DND-41 (cell line): ENCODE results near the gene MAP2K3.

Experiments
- ATAC-seq: fragments of 200-7000 bp; cut with Tn5 transposase; 3 replicates; pipeline ENCODE4 v1.9.1; 2021; ENCODE audit warnings: low read depth; ENCODE audit not compliant: insufficient read depth
- DNase-seq: peaks from one replicate; pipeline ENCODE4 v3.0.0-alpha.2; 2020
- H2AFZ ChIP-seq: 2 replicates; pipeline ENCODE4 v1.6.0; 2012; ENCODE audit warnings: low read depth, low read length
- H3K27ac ChIP-seq: 2 replicates; pipeline ENCODE4 v1.5.1; 2012; ENCODE audit warnings: low read length, inconsistent platforms
- H3K27me3 ChIP-seq: fragments of 200-600 bp; sonication (generic); 2 replicates; pipeline ENCODE4 v1.6.0; 2012; ENCODE audit warnings: low read length, mild to moderate bottlenecking, inconsistent platforms; ENCODE audit not compliant: insufficient read depth, poor library complexity
- H3K36me3 ChIP-seq: 2 replicates; pipeline ENCODE4 v1.5.1; 2012; ENCODE audit warnings: low read length, inconsistent platforms; ENCODE audit not compliant: insufficient read depth
- H3K4me1 ChIP-seq: 2 replicates; pipeline ENCODE4 v1.5.1; 2012; ENCODE audit warnings: mild to moderate bottlenecking, low read length; ENCODE audit not compliant: insufficient read depth
- H3K4me2 ChIP-seq: 2 replicates; pipeline ENCODE4 v1.6.0; 2012; ENCODE audit warnings: mild to moderate bottlenecking, moderate library complexity, low read length, inconsistent platforms; ENCODE audit not compliant: insufficient read depth
- H3K4me3 ChIP-seq, 2 experiments: fragments of 200-600 bp in 1 of 2; shearing (Covaris generic) in 1 of 2; 2 replicates each; pipeline ENCODE4 v1.5.1; 2012 to 2016; ENCODE audit warnings: inconsistent platforms in 2 of 2, low read length in 2 of 2, mild to moderate bottlenecking in 2 of 2, low read depth in 1 of 2, moderate library complexity in 1 of 2
- H3K79me2 ChIP-seq: 2 replicates; pipeline ENCODE4 v1.6.0; 2012; ENCODE audit warnings: low read length, inconsistent platforms; ENCODE audit not compliant: insufficient read depth
- H3K9ac ChIP-seq: 2 replicates; pipeline ENCODE4 v1.6.0; 2012; ENCODE audit warnings: low read depth, mild to moderate bottlenecking, inconsistent platforms, low read length, moderate library complexity
- H3K9me3 ChIP-seq: 2 replicates; pipeline ENCODE4 v1.5.1; 2012; ENCODE audit warnings: low read length, moderate library complexity, mild to moderate bottlenecking, inconsistent platforms; ENCODE audit not compliant: insufficient read depth, severe bottlenecking
- H4K20me1 ChIP-seq: 2 replicates; pipeline ENCODE4 v1.6.0; 2012; ENCODE audit warnings: low read length; ENCODE audit not compliant: insufficient read depth
- EZH2 ChIP-seq: IDR thresholded peaks from 3 replicates; pipeline ENCODE4 v1.6.1; 2012; ENCODE audit warnings: borderline replicate concordance, low read depth, mild to moderate bottlenecking, moderate library complexity, low read length, inconsistent platforms; ENCODE audit not compliant: severe bottlenecking
- TF ChIP-seq, protein P1 (sequence below): IDR thresholded peaks from 2 replicates; pipeline ENCODE4 v1.5.1; 2012; ENCODE audit warnings: borderline replicate concordance, low read length, moderate library complexity, mild to moderate bottlenecking; ENCODE audit not compliant: poor library complexity, severe bottlenecking; ENCODE audit errors: extremely low read depth

The MAP2K3 gene

DNA sequence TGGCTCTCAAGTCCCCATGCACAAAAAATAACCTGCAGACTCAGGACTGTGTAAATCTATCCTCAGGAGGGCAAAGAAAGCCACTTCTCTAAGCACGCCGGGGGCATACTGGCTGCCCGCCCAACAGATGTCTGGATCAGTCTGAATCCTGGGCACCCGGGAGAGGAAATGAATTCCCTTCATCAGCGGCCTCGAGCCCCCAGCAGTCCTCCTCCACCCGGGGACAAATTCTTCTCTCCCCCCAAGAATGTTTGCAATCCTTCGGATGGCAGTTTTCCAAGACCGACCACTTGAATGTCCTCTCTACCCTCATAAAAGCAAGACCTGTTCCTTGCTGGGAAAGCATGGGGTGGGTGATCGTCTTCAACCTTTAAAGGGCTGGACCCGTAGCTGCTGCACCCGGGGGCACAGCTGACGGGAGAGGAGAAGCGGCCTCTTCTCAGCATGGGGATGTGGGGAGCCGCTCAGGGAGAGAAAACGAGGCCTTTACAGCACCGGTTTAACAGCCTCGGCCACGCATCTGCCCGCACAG lies 9.4 kb upstream of the MAP2K3 start:
- H3K79me2 ChIP-seq: no peaks in the 10 kb centered on the region
- no peaks in the 10 kb centered on the region for H3K27me3 ChIP-seq
- H3K4me3 ChIP-seq: peak overlapping the region; percentile 63 to 90; a peak in 3 of 4 replicates
- peak overlapping the region; percentile 82 for H3K27ac ChIP-seq
- no peaks in the 10 kb centered on the region for H3K36me3 ChIP-seq
- no peaks in the 10 kb centered on the region for H4K20me1 ChIP-seq
- H3K9ac ChIP-seq: peak overlapping the region; percentile 92
- H3K9me3 ChIP-seq: no peaks in the 10 kb centered on the region
- peak overlapping the region; percentile 99 for H3K4me2 ChIP-seq
- peaks cover 28% of the 10 kb centered on the region for H3K4me1 ChIP-seq
- TF ChIP-seq, protein P1, sequence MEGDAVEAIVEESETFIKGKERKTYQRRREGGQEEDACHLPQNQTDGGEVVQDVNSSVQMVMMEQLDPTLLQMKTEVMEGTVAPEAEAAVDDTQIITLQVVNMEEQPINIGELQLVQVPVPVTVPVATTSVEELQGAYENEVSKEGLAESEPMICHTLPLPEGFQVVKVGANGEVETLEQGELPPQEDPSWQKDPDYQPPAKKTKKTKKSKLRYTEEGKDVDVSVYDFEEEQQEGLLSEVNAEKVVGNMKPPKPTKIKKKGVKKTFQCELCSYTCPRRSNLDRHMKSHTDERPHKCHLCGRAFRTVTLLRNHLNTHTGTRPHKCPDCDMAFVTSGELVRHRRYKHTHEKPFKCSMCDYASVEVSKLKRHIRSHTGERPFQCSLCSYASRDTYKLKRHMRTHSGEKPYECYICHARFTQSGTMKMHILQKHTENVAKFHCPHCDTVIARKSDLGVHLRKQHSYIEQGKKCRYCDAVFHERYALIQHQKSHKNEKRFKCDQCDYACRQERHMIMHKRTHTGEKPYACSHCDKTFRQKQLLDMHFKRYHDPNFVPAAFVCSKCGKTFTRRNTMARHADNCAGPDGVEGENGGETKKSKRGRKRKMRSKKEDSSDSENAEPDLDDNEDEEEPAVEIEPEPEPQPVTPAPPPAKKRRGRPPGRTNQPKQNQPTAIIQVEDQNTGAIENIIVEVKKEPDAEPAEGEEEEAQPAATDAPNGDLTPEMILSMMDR: no peak
- no peak for TF ChIP-seq EZH2
- H2AFZ ChIP-seq: peak overlapping the region; percentile 99
- DNase-seq (no peak), ATAC-seq (peak; percentile 34)

DNA sequence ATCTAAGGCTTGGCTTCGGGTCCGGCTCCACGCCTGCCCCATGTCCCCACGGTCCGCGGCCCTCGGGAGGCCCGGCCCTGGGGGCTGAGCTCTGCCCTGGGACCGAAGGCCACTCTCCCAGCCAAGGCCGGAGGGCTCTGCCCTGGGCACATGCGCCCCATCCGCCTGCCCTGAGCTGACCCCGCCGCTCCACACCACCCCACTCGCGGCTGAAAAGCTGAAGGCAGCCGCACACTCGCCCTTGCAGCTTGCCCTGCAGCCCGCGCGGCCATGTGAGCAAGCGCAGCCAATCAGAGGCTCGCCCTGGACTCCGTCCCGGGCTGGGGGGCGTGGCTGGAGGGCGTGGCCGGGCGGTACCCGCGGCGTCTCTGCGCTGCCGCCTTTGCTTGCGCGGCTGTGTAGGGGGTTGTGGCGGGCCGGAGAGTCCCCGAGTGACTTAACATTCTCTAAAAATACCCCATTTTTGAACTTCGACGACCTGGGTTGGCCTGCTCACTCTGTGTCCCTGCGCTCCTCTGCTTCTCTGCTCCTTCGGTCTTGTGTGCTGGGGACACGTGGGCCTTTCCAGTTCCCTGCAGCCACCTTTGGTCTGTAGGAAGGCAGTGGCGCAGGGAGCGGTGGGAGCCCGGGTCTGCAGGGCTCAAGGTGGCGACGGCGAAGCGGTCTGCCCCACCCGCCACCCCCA lies 8.8 kb upstream of the MAP2K3 start:
- H3K4me1 ChIP-seq: peaks cover 31% of the 10 kb centered on the region
- peak; percentile 91 for DNase-seq
- TF ChIP-seq, protein P1: no peak

DNA sequence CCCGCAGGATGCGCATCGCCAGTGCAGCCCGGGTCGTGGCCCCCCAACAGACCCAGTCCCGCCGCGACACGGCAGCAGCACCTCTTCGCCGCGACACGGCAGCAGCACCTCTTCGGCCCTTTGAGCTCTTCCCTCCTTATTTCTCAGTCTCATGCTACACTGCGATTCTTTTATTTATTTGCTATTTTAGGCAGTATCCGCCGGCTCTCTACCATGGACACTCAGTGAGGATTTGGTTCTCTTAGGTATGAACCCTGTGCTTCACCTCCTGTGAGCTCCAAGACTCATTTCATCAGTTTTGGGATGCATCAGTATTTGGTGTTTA lies 8.3 kb upstream of the MAP2K3 start:
- Histone ChIP-seq H3K27ac (no peak overlapping the region), H2AFZ (peak overlapping the region; percentile 99), H3K4me1 (peaks cover 31% of the 10 kb centered on the region), H4K20me1 (no peaks in the 10 kb centered on the region), H3K36me3 (no peaks in the 10 kb centered on the region), H3K27me3 (no peaks in the 10 kb centered on the region), H3K79me2 (no peaks in the 10 kb centered on the region), H3K4me3 (peak overlapping the region in 1 of 2 experiments; percentile 90; a peak in 2 of 4 replicates), H3K4me2 (peak overlapping the region; percentile 99), H3K9ac (peak overlapping the region; percentile 92; the same call in 1 of the 2 replicates), H3K9me3 (no peaks in the 10 kb centered on the region)
- no peak for ATAC-seq
- no peak for DNase-seq
- TF ChIP-seq EZH2: no peak
- TF ChIP-seq, protein P1: peak; percentile 31

More for the DNA sequence above, 8.8 kb upstream of the MAP2K3 start:
- Histone ChIP-seq H3K4me2 (peak overlapping the region; percentile 99), H4K20me1 (no peaks in the 10 kb centered on the region), H3K4me3 (peak overlapping the region; percentile 63 to 90; a peak in 3 of 4 replicates), H3K27ac (peak overlapping the region; percentile 82), H3K27me3 (no peaks in the 10 kb centered on the region), H3K79me2 (no peaks in the 10 kb centered on the region), H3K36me3 (no peaks in the 10 kb centered on the region), H2AFZ (peak overlapping the region; percentile 99), H3K9ac (peak overlapping the region; percentile 92), H3K9me3 (no peaks in the 10 kb centered on the region)
- ATAC-seq: peak; percentile 88
